Esophagus muscularis mucosa (tissue), 4 donors: Measurements from ENCODE around the gene TXNRD2. TPM values are rescaled to one million over a fixed set of nuclear protein-coding genes. Genes with fewer than 3 reads are reported as not detected.

ENCODE experiments used
- DNase-seq: peaks from one replicate; pipeline ENCODE4 v3.0.0-alpha.2; 2017; ENCODE audit errors: extremely low spot score
- H3K27ac ChIP-seq, 4 donors: fragments of 200-600 bp; sonication (generic); replicated peaks in 1 of 4; 1 replicate in 3 of 4; 2 replicates in 1 of 4; pipeline ENCODE4 v1.5.1; 2016 to 2019; ENCODE audit warnings: mild to moderate bottlenecking in 1 of 4
- H3K27me3 ChIP-seq, 4 donors: fragments of 200-600 bp; sonication (generic); one replicate each; pipeline versions ENCODE4 v1.5.1 to v1.6.0; 2016 to 2019
- H3K36me3 ChIP-seq, 4 donors: fragments of 200-600 bp; sonication (generic); one replicate each; pipeline ENCODE4 v1.5.1; 2016 to 2019
- H3K4me1 ChIP-seq, 4 donors: fragments of 200-600 bp; sonication (generic); one replicate each; pipeline ENCODE4 v1.5.1; 2016 to 2019
- H3K4me3 ChIP-seq, 4 donors: fragments of 200-600 bp; sonication (generic); 1 replicate in 2 of 4; 2 replicates in 2 of 4; pipeline ENCODE4 v1.5.1; 2016 to 2019; ENCODE audit warnings: mild to moderate bottlenecking in 4 of 4, moderate library complexity in 1 of 4
- H3K9me3 ChIP-seq, 4 donors: fragments of 200-600 bp; sonication (generic); 1 replicate in 3 of 4; 2 replicates in 1 of 4; pipeline ENCODE4 v1.5.1; 2016 to 2019
- CTCF ChIP-seq, 3 experiments: fragments of 200-600 bp in 2 of 3; fragments of 450-650 bp in 1 of 3; sonication (generic) in 2 of 3; IDR thresholded peaks; one replicate each; pipeline ENCODE4 v1.5.1; 2017 to 2019; ENCODE audit warnings: antibody characterized with exemption in 3 of 3, mild to moderate bottlenecking in 2 of 3, moderate library complexity in 1 of 3
- EP300 ChIP-seq: sonication (generic); formaldehyde crosslinking; IDR thresholded peaks from one replicate; pipeline ENCODE4 v1.6.1; 2017; ENCODE audit warnings: antibody characterized with exemption
- POLR2A ChIP-seq: fragments of 450-650 bp; IDR thresholded peaks from one replicate; pipeline ENCODE4 v1.6.1; 2017; ENCODE audit warnings: antibody characterized with exemption, moderate library complexity, mild to moderate bottlenecking, low read depth
- POLR2AphosphoS5 ChIP-seq, 2 donors: sonication (generic); formaldehyde crosslinking; IDR thresholded peaks; one replicate each; pipeline ENCODE4 v1.6.1; 2017; ENCODE audit warnings: antibody characterized with exemption in 2 of 2
- WGBS: methylation state at CpG from one replicate; pipeline ENCODE4 v1.1.5; 2018; 5-methylcytosine and 5-hydroxymethylcytosine counted together
- intact Hi-C: fragments of 100-400 bp; cut with DNase I; formaldehyde crosslinking; loops from one replicate; pipeline ENCODE4 v1.15.1; 2023
- total RNA-seq, 4 donors: library from RNA; depleted of rRNA; stranded (reverse); fragments of >200 nt; gene quantifications; one replicate each; pipeline versions ENCODE4 v1.1.0 to v1.2.1, GENCODE V29; 2016

The TXNRD2 gene
- total RNA-seq, 4 donors from 2014 or later, result 12.9 to 27.2 (median 23.9) TPM

- no peak for TF ChIP-seq CTCF (IDR thresholded peaks at IDR 0.05)
- TF ChIP-seq POLR2AphosphoS5 (IDR thresholded peaks at IDR 0.05), result no peak
- no peak for TF ChIP-seq POLR2A
- TF ChIP-seq EP300, result no peak
- WGBS, result no CpG with 5 or more reads among the region's 15 CpGs
- Histone ChIP-seq H3K27ac (no peak overlapping the region), H3K36me3 (peaks cover 0 to 74% (median 60%) of the 10 kb centered on the region in 4 donors), H3K4me1 (peaks cover 15 to 25% (median 19%) of the 10 kb centered on the region in 4 donors), H3K27me3 (no peaks in the 10 kb centered on the region), H3K4me3 (no peak overlapping the region), H3K9me3 (no peaks in the 10 kb centered on the region)
- intact Hi-C loops, result no loop called here
- no peak for DNase-seq
These were observed 48.3 kb downstream of the TXNRD2 start for GRCh38 chr22:19893363-19893762.

- no peak overlapping the region for H3K4me3 ChIP-seq
- intact Hi-C loops, result no loop called here
- no peak for TF ChIP-seq POLR2A
- TF ChIP-seq CTCF (IDR thresholded peaks at IDR 0.05), result no peak
- no peak for TF ChIP-seq POLR2AphosphoS5 (IDR thresholded peaks at IDR 0.05)
- TF ChIP-seq EP300, result no peak
- no peak for DNase-seq
- H3K4me1 ChIP-seq, result peaks cover 15 to 25% (median 19%) of the 10 kb centered on the region in 4 donors
- no peaks in the 10 kb centered on the region for H3K9me3 ChIP-seq
- H3K27me3 ChIP-seq, result no peaks in the 10 kb centered on the region
- no peak overlapping the region for H3K27ac ChIP-seq
- WGBS, result 88% methylated on average over 12 of the region's 13 CpGs
- peaks cover 0 to 72% (median 57%) of the 10 kb centered on the region in 4 donors for H3K36me3 ChIP-seq
These were observed 48.7 kb downstream of the TXNRD2 start for GRCh38 chr22:19892925-19893324.

- Histone ChIP-seq H3K9me3 (no peaks in the 10 kb centered on the region), H3K27me3 (no peaks in the 10 kb centered on the region), H3K36me3 (peaks cover 0 to 67% (median 53%) of the 10 kb centered on the region in 4 donors), H3K4me3 (peak overlapping the region in 3 of 4 donors; percentile 2 to 22 (median 6)), H3K4me1 (peaks cover 15 to 25% (median 19%) of the 10 kb centered on the region in 4 donors), H3K27ac (peak overlapping the region in 2 of 4 donors; percentile 10 to 13)
- WGBS, result 40% methylated on average over 24 of the region's 24 CpGs
- TF ChIP-seq CTCF (IDR thresholded peaks at IDR 0.05) (no peak), POLR2A (no peak), POLR2AphosphoS5 (IDR thresholded peaks at IDR 0.05) (no peak), EP300 (no peak)
- DNase-seq, result no peak
- intact Hi-C loops, result no loop called here
These were observed 49.2 kb downstream of the TXNRD2 start for GRCh38 chr22:19892257-19892879.

GRCh38 chr22:19891317-19892256 is 50.0 kb downstream of the TXNRD2 start:
- intact Hi-C loops, result no loop called here
- DNase-seq, result no peak
- 47% methylated on average over 11 of the region's 32 CpGs for WGBS
- no peaks in the 10 kb centered on the region for H3K9me3 ChIP-seq
- TF ChIP-seq CTCF (IDR thresholded peaks at IDR 0.05) (no peak), POLR2AphosphoS5 (IDR thresholded peaks at IDR 0.05) (no peak), EP300 (no peak), POLR2A (no peak)
- no peaks in the 10 kb centered on the region for H3K27me3 ChIP-seq
- peaks cover 15 to 28% (median 26%) of the 10 kb centered on the region in 4 donors for H3K4me1 ChIP-seq
- peak overlapping the region in 1 of 4 donors; percentile 13 for H3K27ac ChIP-seq
- H3K4me3 ChIP-seq, result peak overlapping the region in 3 of 4 donors; percentile 2 to 22 (median 6)
- peaks cover 0 to 67% (median 47%) of the 10 kb centered on the region in 4 donors for H3K36me3 ChIP-seq
